Measurements from ENCODE around the gene ECSCR. TPM values are rescaled to one million over a fixed set of nuclear protein-coding genes. Genes with fewer than 3 reads are reported as not detected.
"Not testable (repeated sequence)": the region's sequence is repeated elsewhere in the genome, so short reads cannot be mapped to it uniquely, and the experiment has no call there.

The ECSCR gene
- total RNA-seq, 2 donors from 2014 or later, result not detected

GRCh38 chr5:139419226-139420192 lies 43.0 kb downstream of the ECSCR start:
- H3K9me3 Mint-ChIP-seq, result no peaks in the 10 kb centered on the region
- H3K4me1 Mint-ChIP-seq (ENCODE audit: low read depth in 2 of 2), result peaks cover 8 to 23% of the 10 kb centered on the region in 2 donors
- no peak for DNase-seq (ENCODE audit: low spot score)
- H3K36me3 Mint-ChIP-seq, result no peaks in the 10 kb centered on the region
- H3K4me3 Mint-ChIP-seq, result no peak overlapping the region
- no peaks in the 10 kb centered on the region for H3K27me3 Mint-ChIP-seq
- no peak for ATAC-seq
- H3K27ac Mint-ChIP-seq, result no peak overlapping the region

- Mint-ChIP-seq H3K27ac (no peak overlapping the region), H3K4me1 (ENCODE audit: low read depth in 2 of 2) (peaks cover 8 to 23% of the 10 kb centered on the region in 2 donors)
Observed at GRCh38 chr5:139418793-139419192, 43.8 kb downstream of the ECSCR start.

GRCh38 chr5:139417214-139417613 lies 45.3 kb downstream of the ECSCR start:
- ATAC-seq, result no peak
- Mint-ChIP-seq H3K36me3 (no peaks in the 10 kb centered on the region), H3K27me3 (no peaks in the 10 kb centered on the region), H3K4me1 (ENCODE audit: low read depth in 2 of 2) (peaks cover 4 to 19% of the 10 kb centered on the region in 2 donors), H3K9me3 (no peaks in the 10 kb centered on the region), H3K4me3 (no peak overlapping the region), H3K27ac (peak overlapping the region in 1 of 2 donors; percentile 78)
- DNase-seq (ENCODE audit: low spot score), result no peak

More at GRCh38 chr5:139418793-139419192, 43.8 kb downstream of the ECSCR start:
- Mint-ChIP-seq H3K27me3 (no peaks in the 10 kb centered on the region), H3K4me3 (no peak overlapping the region), H3K9me3 (no peaks in the 10 kb centered on the region), H3K36me3 (no peaks in the 10 kb centered on the region)
- no peak for DNase-seq (ENCODE audit: low spot score)
- no peak for ATAC-seq

- Mint-ChIP-seq H3K36me3 (no peaks in the 10 kb centered on the region), H3K4me3 (peak overlapping the region; percentile 58), H3K4me1 (ENCODE audit: low read depth in 2 of 2) (peaks cover 3 to 17% of the 10 kb centered on the region in 2 donors), H3K27me3 (no peaks in the 10 kb centered on the region), H3K27ac (peak overlapping the region; percentile 78 to 82), H3K9me3 (no peaks in the 10 kb centered on the region)
- DNase-seq (ENCODE audit: low spot score) (no peak), ATAC-seq (no peak)
Observed at GRCh38 chr5:139416651-139417050, 45.9 kb downstream of the ECSCR start.

DNA sequence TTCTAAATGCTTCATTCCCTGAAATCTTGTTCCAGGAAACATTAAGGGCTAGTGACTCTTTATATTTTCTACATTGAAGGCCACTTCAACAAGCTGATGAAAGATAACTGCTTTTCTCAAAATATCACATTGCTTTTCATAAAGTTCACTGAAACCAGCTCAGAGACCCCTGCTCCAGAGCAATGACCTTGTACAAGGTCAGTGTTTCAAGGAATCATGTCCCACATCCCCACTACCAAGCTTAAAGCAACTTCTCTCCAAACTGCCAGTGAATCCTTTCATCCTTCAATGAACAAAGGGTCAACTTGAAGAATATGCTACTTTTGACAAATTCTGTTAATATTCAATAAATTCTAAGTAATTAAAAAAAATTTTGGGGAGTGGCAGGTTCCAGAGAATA lies 46.7 kb downstream of the ECSCR start:
- Mint-ChIP-seq H3K4me1 (ENCODE audit: low read depth in 2 of 2) (peaks cover 3 to 17% of the 10 kb centered on the region in 2 donors), H3K27ac (peak overlapping the region; percentile 78 to 82), H3K36me3 (no peaks in the 10 kb centered on the region), H3K9me3 (no peaks in the 10 kb centered on the region), H3K27me3 (no peaks in the 10 kb centered on the region), H3K4me3 (peak overlapping the region; percentile 58)
- peak; percentile 26 to 34 for ATAC-seq
- DNase-seq (ENCODE audit: low spot score), result no peak

DNA sequence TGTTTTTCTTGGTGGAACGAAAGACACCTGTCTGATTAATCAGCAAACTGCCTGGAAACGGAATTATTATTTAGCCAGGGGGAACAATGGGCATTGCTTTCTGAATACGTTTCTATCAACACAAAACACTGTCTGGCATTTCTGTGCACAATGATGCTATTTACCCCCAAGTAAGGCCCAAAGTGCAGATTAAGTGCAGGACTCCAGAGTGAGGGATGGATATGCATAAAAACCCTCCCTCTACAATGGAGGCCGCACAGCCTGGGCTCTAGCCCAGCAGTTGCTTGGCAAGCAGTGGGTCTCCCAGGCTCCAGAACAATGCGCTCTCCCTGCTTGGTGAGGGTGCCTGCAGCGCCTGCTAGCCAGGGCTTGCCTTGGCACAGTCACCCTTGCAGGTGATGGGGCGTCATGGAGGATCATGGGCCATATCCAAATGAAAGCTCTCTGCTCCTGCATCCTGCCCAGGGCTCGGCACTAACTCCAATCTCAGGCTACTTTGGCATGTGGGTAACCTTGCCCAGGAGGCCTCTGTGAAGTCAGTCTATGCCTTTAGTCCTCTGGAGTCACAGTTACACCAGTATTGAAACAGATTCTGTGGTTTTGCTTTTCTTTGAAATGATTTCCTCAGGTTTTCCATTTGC lies 47.2 kb downstream of the ECSCR start:
- H3K27ac Mint-ChIP-seq, result peak overlapping the region; percentile 78 to 82
- no peaks in the 10 kb centered on the region for H3K36me3 Mint-ChIP-seq
- no peaks in the 10 kb centered on the region for H3K27me3 Mint-ChIP-seq
- H3K4me1 Mint-ChIP-seq (ENCODE audit: low read depth in 2 of 2), result peaks cover 3 to 17% of the 10 kb centered on the region in 2 donors
- no peaks in the 10 kb centered on the region for H3K9me3 Mint-ChIP-seq
- ATAC-seq, result peak; percentile 74 to 82
- H3K4me3 Mint-ChIP-seq, result peak overlapping the region; percentile 58
- DNase-seq (ENCODE audit: low spot score), result no peak

DNA sequence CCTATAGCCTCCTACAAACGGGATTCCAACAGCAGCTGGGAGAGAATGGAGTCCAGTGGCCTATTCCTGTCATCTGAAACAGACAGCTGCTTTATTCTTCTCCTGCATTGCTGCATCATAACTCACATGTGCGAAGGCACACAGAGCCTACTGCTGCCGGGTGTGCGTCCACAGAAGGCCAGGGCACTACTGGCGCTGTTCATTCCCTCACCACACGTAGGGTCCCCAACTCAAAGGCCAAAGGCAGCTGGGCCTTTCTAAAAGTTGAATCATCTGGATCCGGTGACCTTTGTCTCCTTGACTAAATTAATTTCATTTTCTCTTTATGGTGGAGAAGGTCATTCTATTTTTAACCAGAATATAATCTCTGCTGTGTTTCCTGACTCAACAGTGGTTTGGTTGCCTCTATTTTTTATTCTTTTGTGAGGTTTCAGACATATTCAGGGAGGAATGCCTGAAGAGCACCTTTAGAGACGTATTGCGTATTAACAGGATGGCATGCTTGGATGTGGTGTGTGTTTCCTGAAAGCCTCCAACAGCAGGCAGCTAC lies 47.9 kb downstream of the ECSCR start:
- ATAC-seq, result no peak
- no peaks in the 10 kb centered on the region for H3K36me3 Mint-ChIP-seq
- H3K27ac Mint-ChIP-seq, result peak overlapping the region; percentile 78 to 82
- H3K9me3 Mint-ChIP-seq, result no peaks in the 10 kb centered on the region
- peaks cover 3 to 17% of the 10 kb centered on the region in 2 donors for H3K4me1 Mint-ChIP-seq (ENCODE audit: low read depth in 2 of 2)
- no peaks in the 10 kb centered on the region for H3K27me3 Mint-ChIP-seq
- peak overlapping the region; percentile 58 for H3K4me3 Mint-ChIP-seq
- DNase-seq (ENCODE audit: low spot score), result no peak

GRCh38 chr5:139413963-139414362 lies 48.6 kb downstream of the ECSCR start:
- H3K36me3 Mint-ChIP-seq, result no peaks in the 10 kb centered on the region
- no peaks in the 10 kb centered on the region for H3K27me3 Mint-ChIP-seq
- H3K4me1 Mint-ChIP-seq (ENCODE audit: low read depth in 2 of 2), result peaks cover 3 to 17% of the 10 kb centered on the region in 2 donors
- no peak for ATAC-seq
- no peaks in the 10 kb centered on the region for H3K9me3 Mint-ChIP-seq
- H3K27ac Mint-ChIP-seq, result peak overlapping the region; percentile 58 to 78
- DNase-seq (ENCODE audit: low spot score), result no peak
- no peak overlapping the region for H3K4me3 Mint-ChIP-seq

DNA sequence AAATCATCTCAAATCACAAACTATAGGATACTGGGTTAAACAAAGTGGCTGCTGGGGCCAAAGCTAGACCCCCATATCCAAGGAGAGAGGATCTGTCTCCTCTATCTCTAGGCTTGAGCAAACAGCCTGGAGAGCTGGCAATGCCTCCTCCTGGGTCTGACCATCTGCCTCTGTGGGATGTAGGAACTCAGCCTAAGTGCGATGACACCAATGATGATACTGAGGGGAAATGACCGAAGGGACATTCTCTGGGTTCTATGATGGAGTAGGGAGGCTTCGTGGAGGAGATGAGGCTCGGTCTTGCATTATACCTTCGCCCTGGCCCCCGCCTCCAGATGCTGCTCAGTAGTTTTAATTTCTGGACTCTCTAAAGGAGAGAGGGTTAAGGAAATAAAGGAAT lies 49.4 kb downstream of the ECSCR start:
- H3K4me3 Mint-ChIP-seq, result no peak overlapping the region
- DNase-seq (ENCODE audit: low spot score) (no peak), ATAC-seq (no peak)
- peak overlapping the region; percentile 58 to 78 for H3K27ac Mint-ChIP-seq
- H3K27me3 Mint-ChIP-seq, result no peaks in the 10 kb centered on the region
- no peaks in the 10 kb centered on the region for H3K9me3 Mint-ChIP-seq
- no peaks in the 10 kb centered on the region for H3K36me3 Mint-ChIP-seq
- peaks cover 3 to 17% of the 10 kb centered on the region in 2 donors for H3K4me1 Mint-ChIP-seq (ENCODE audit: low read depth in 2 of 2)

DNA sequence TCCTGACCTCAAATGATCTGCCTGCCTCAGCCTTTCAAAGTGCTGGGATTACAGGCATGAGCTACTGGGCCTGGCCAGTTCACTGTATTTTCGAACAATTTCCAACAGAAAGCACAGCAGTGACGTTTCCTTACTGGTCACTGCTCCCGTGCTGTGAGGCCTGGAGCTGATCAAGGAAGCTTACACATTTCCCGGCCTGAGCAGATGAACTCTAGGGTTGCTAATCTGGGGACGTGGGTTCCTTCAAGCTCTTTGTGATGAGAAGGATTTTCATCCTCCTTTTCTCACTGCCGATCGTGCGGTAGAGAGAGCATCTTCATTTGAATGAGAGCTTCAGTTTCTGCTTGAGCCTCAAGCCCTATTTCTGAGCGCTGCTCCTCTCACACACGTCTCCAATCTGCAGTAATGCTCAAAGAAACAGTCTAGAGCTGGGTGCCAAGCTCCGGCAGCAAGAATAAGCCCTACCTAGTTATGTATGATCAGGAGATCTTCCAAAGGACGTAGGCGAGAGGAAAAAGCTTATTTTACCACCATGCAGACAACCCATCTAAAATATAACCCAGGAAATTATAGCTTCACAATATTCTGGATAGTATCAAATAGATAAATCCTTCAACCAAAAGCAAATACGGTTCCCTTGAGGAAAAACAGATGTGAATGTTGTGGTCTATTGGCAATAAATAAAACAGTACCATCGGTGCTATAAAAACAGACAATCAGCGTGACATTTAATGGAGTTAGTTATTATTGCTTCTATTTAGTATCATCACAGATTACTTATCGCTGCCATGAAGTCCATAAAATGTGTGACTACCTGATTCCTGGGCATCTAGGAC lies 51.3 kb downstream of the ECSCR start:
- Mint-ChIP-seq H3K4me3 (no peak overlapping the region), H3K27me3 (no peaks in the 10 kb centered on the region), H3K9me3 (no peaks in the 10 kb centered on the region), H3K4me1 (ENCODE audit: low read depth in 2 of 2) (peaks cover 3 to 11% of the 10 kb centered on the region in 2 donors), H3K36me3 (no peaks in the 10 kb centered on the region), H3K27ac (no peak overlapping the region)
- no peak for ATAC-seq
- no peak for DNase-seq (ENCODE audit: low spot score)

GRCh38 chr5:139410121-139410992 lies 52.2 kb downstream of the ECSCR start:
- Mint-ChIP-seq H3K4me1 (ENCODE audit: low read depth in 2 of 2) (peaks cover 3 to 5% of the 10 kb centered on the region in 2 donors), H3K9me3 (no peaks in the 10 kb centered on the region), H3K36me3 (no peaks in the 10 kb centered on the region), H3K4me3 (no peak overlapping the region), H3K27me3 (no peaks in the 10 kb centered on the region), H3K27ac (no peak overlapping the region)
- no peak for ATAC-seq
- DNase-seq (ENCODE audit: low spot score), result no peak

GRCh38 chr5:139409116-139409515 lies 53.4 kb downstream of the ECSCR start:
- not testable (repeated sequence) for H3K9me3 Mint-ChIP-seq; DNase-seq (ENCODE audit: low spot score); H3K27me3 Mint-ChIP-seq; H3K4me3 Mint-ChIP-seq; H3K36me3 Mint-ChIP-seq; H3K27ac Mint-ChIP-seq; H3K4me1 Mint-ChIP-seq (ENCODE audit: low read depth in 2 of 2); ATAC-seq

All from natural killer cell treated with Interleukin-12 subunit alpha and Interleukin-12 subunit beta and Interleukin-15 and Interleukin-18, amount 100 ng/mL, for 72 hours (primary cell).